OCI-LY7 (cell line): ENCODE results near the gene SUPT5H. TPM values are rescaled to one million over a fixed set of nuclear protein-coding genes. Genes with fewer than 3 reads are reported as not detected.

Experiments used
- BruUV-seq: library from RNA; stranded (reverse); fragments of 400-500 nt; replicated peaks from 2 replicates; lab custom pipeline; 2021; lab: Mats Ljungman, UMichigan
- CTCF ChIA-PET: fragments of 300-600 bp; sonication (Branson Sonifier 250); formaldehyde crosslinking; loops from one replicate; lab custom pipeline; 2022; ENCODE audit warnings: antibody characterized with exemption; ENCODE audit not compliant: unreplicated experiment; lab: Charles Lee
- POLR2A ChIA-PET: fragments of 300-600 bp; sonication (Branson Sonifier 250); formaldehyde crosslinking; loops from one replicate; lab custom pipeline; 2022; ENCODE audit warnings: antibody characterized with exemption; lab: Charles Lee
- DNase-seq: peaks from one replicate; pipeline ENCODE4 v3.0.0-alpha.2; 2015; ENCODE audit warnings: low spot score
- H2AFZ ChIP-seq: fragments of 200-600 bp; sonication (generic), shearing (Covaris generic); 2 replicates; pipeline ENCODE4 v1.6.1; 2014; ENCODE audit warnings: mild to moderate bottlenecking, antibody characterized with exemption, low read length, moderate library complexity
- H3K27ac ChIP-seq: fragments of 200-600 bp; sonication (generic); 2 replicates; pipeline ENCODE4 v1.5.1; 2014; ENCODE audit warnings: mixed run types, low read depth, mild to moderate bottlenecking, moderate library complexity, low read length, inconsistent platforms; ENCODE audit not compliant: poor library complexity, severe bottlenecking
- H3K36me3 ChIP-seq: fragments of 200-600 bp; sonication (generic); 2 replicates; pipeline ENCODE4 v1.6.1; 2014; ENCODE audit warnings: mild to moderate bottlenecking, antibody characterized with exemption, low read length, moderate library complexity, mixed read lengths; ENCODE audit not compliant: insufficient read depth
- H3K4me1 ChIP-seq: fragments of 200-600 bp; sonication (generic); 2 replicates; pipeline ENCODE4 v1.5.1; 2014; ENCODE audit warnings: mild to moderate bottlenecking, low read length; ENCODE audit not compliant: insufficient read depth, poor library complexity, severe bottlenecking
- H3K4me2 ChIP-seq: fragments of 200-600 bp; sonication (generic); 2 replicates; pipeline ENCODE4 v1.6.1; 2014; ENCODE audit warnings: mild to moderate bottlenecking, low read length
- H3K4me3 ChIP-seq: fragments of 200-600 bp; sonication (generic); 2 replicates; pipeline ENCODE4 v1.5.1; 2014; ENCODE audit warnings: mild to moderate bottlenecking, low read depth, low read length; ENCODE audit not compliant: poor library complexity, severe bottlenecking
- H3K79me2 ChIP-seq: fragments of 200-600 bp; sonication (generic); 2 replicates; pipeline ENCODE4 v1.6.1; 2016; ENCODE audit warnings: low read depth, mild to moderate bottlenecking, low read length, moderate library complexity, mixed read lengths; ENCODE audit not compliant: insufficient read depth
- H3K9me2 ChIP-seq: fragments of 200-600 bp; sonication (generic); 2 replicates; pipeline ENCODE4 v1.6.1; 2016; ENCODE audit warnings: mild to moderate bottlenecking, low read length, mixed read lengths; ENCODE audit not compliant: insufficient read depth
- H3K9me3 ChIP-seq: fragments of 200-600 bp; sonication (generic); 2 replicates; pipeline ENCODE4 v1.6.1; 2014; ENCODE audit warnings: mild to moderate bottlenecking, mixed run types, low read length, mixed read lengths
- H4K20me1 ChIP-seq: fragments of 200-600 bp; sonication (generic); 2 replicates; pipeline ENCODE4 v1.6.1; 2014; ENCODE audit warnings: mild to moderate bottlenecking, antibody characterized with exemption, low read length, moderate library complexity, mixed read lengths; ENCODE audit not compliant: insufficient read depth
- CTCF ChIP-seq: fragments of 200-600 bp; sonication (generic); conservative IDR thresholded peaks from 2 replicates; pipeline ENCODE4 v1.5.1; 2014; ENCODE audit warnings: mild to moderate bottlenecking, antibody characterized with exemption, low read length, moderate library complexity, mixed read lengths
- EZH2phosphoT487 ChIP-seq: fragments of 200-600 bp; sonication (generic); IDR thresholded peaks from 2 replicates; pipeline ENCODE4 v1.6.1; 2018; ENCODE audit warnings: low read depth, borderline replicate concordance, mild to moderate bottlenecking, mixed run types, antibody characterized with exemption, low read length, moderate library complexity, mixed read lengths
- intact Hi-C: fragments of 100-400 bp; cut with micrococcal nuclease; formaldehyde crosslinking; loops from one replicate; pipeline ENCODE4 v1.10.0; 2022; ENCODE audit not compliant: unreplicated experiment
- total RNA-seq, 2 experiments: library from RNA; depleted of rRNA in 1 of 2; stranded (reverse); fragments of >200 nt in 1 of 2; shearing (Covaris generic) in 1 of 2; gene quantifications; 2 replicates each; pipeline ENCODE4 v1.2.3, GENCODE V29; 2014 to 2022

The SUPT5H gene
- total RNA-seq, 2 experiments from 2014 or later: 70.1 to 175 TPM

- peaks cover 26% of the 10 kb centered on the region for H3K79me2 ChIP-seq
- ChIA-PET POLR2A (interaction anchor here (1.0 kb wide), 1 partner anchor 15 kb away, joined by 3 read pairs; no protein-coding TSS in a partner anchor), CTCF (no interaction called here)
- H3K4me2 ChIP-seq: peak overlapping the region; percentile 83
- BruUV-seq: no TSS peak
- intact Hi-C loops: no loop called here
- TF ChIP-seq EZH2phosphoT487 (no peak), CTCF (no peak)
- peaks cover 33% of the 10 kb centered on the region for H3K4me1 ChIP-seq
- peak; percentile 52 for DNase-seq
- H3K27ac ChIP-seq: peak overlapping the region; percentile 70
- H4K20me1 ChIP-seq: no peaks in the 10 kb centered on the region; the same call in 1 of the 2 replicates
- H3K9me3 ChIP-seq: no peaks in the 10 kb centered on the region
- H2AFZ ChIP-seq: peak overlapping the region; percentile 2; the same call in 1 of the 2 replicates
- no peaks in the 10 kb centered on the region for H3K9me2 ChIP-seq
- peaks cover 24% of the 10 kb centered on the region for H3K36me3 ChIP-seq
- H3K4me3 ChIP-seq: peak overlapping the region; percentile 89
These were observed 32.0 kb upstream of the SUPT5H start for GRCh38 chr19:39413272-39413910.

- Histone ChIP-seq H3K4me1 (peaks cover 33% of the 10 kb centered on the region), H3K36me3 (peaks cover 24% of the 10 kb centered on the region), H4K20me1 (no peaks in the 10 kb centered on the region), H3K79me2 (peaks cover 20% of the 10 kb centered on the region; the same call in 1 of the 2 replicates), H3K9me2 (no peaks in the 10 kb centered on the region), H3K4me2 (peak overlapping the region; percentile 83), H3K27ac (peak overlapping the region; percentile 70), H2AFZ (no peak overlapping the region), H3K9me3 (no peaks in the 10 kb centered on the region), H3K4me3 (peak overlapping the region; percentile 89)
- intact Hi-C loops: no loop called here
- TF ChIP-seq EZH2phosphoT487 (no peak), CTCF (peak; percentile 57)
- no peak for DNase-seq
- no TSS peak for BruUV-seq
- POLR2A ChIA-PET: interaction anchor here (0.8 to 1.0 kb wide), 2 partner anchors 16 to 119 kb away, joined by 3 to 4 read pairs; no protein-coding TSS in a partner anchor
- CTCF ChIA-PET: no interaction called here
These were observed 31.3 kb upstream of the SUPT5H start for GRCh38 chr19:39413911-39414608.
